Right atrium auricular region (tissue), 2 donors: Measurements from ENCODE around the gene PBX4. TPM values are rescaled to one million over a fixed set of nuclear protein-coding genes. Genes with fewer than 3 reads are reported as not detected.

ENCODE experiments used
- DNase-seq: peaks from one replicate; pipeline ENCODE4 v3.0.0-alpha.2; 2019; ENCODE audit warnings: low spot score
- H3K27ac ChIP-seq, 2 donors: fragments of 200-600 bp; sonication (generic); 1 replicate in 1 of 2; 2 replicates in 1 of 2; pipeline ENCODE4 v1.5.1; 2016 to 2019
- H3K27me3 ChIP-seq, 2 donors: fragments of 200-600 bp; sonication (generic); one replicate each; pipeline versions ENCODE4 v1.5.1 to v1.6.0; 2017 to 2019
- H3K36me3 ChIP-seq: fragments of 200-600 bp; sonication (generic); one replicate; pipeline ENCODE4 v1.5.1; 2016
- H3K4me1 ChIP-seq, 2 donors: fragments of 200-600 bp; sonication (generic); one replicate each; pipeline versions ENCODE4 v1.5.1 to v1.6.0; 2017 to 2019
- H3K4me3 ChIP-seq, 2 donors: fragments of 200-600 bp; sonication (generic); 1 replicate in 1 of 2; 2 replicates in 1 of 2; pipeline ENCODE4 v1.5.1; 2017 to 2019; ENCODE audit warnings: mild to moderate bottlenecking in 1 of 2, moderate library complexity in 1 of 2
- H3K9me3 ChIP-seq, 2 donors: fragments of 200-600 bp; sonication (generic); one replicate each; pipeline ENCODE4 v1.5.1; 2019
- CTCF ChIP-seq, 2 donors: fragments of 200-600 bp; sonication (generic); IDR thresholded peaks; one replicate each; pipeline ENCODE4 v1.5.1; 2019; ENCODE audit warnings: antibody characterized with exemption in 2 of 2
- total RNA-seq, 2 donors: library from RNA; depleted of rRNA; stranded (reverse); fragments of >200 nt; gene quantifications; one replicate each; pipeline ENCODE4 v1.1.0, GENCODE V29; 2016

Gene PBX4
- total RNA-seq, 2 donors from 2014 or later: not detected

- H3K4me1 ChIP-seq: no peaks in the 10 kb centered on the region
- H3K27ac ChIP-seq: no peak overlapping the region
- H3K36me3 ChIP-seq: no peaks in the 10 kb centered on the region
- H3K4me3 ChIP-seq: no peak overlapping the region
- DNase-seq: no peak
- no peak for TF ChIP-seq CTCF (IDR thresholded peaks at IDR 0.05)
- no peaks in the 10 kb centered on the region for H3K9me3 ChIP-seq
- no peaks in the 10 kb centered on the region for H3K27me3 ChIP-seq
Measured at GRCh38 chr19:19566306-19566705, 52.2 kb downstream of the PBX4 start.

GRCh38 chr19:19563348-19563848, 55.1 kb downstream of the PBX4 start:
- Histone ChIP-seq H3K36me3 (no peaks in the 10 kb centered on the region), H3K4me3 (no peak overlapping the region), H3K9me3 (no peaks in the 10 kb centered on the region), H3K27me3 (no peaks in the 10 kb centered on the region), H3K27ac (no peak overlapping the region), H3K4me1 (no peaks in the 10 kb centered on the region)
- DNase-seq: no peak
- no peak for TF ChIP-seq CTCF (IDR thresholded peaks at IDR 0.05)

- Histone ChIP-seq H3K27ac (no peak overlapping the region), H3K4me3 (no peak overlapping the region), H3K9me3 (no peaks in the 10 kb centered on the region), H3K36me3 (no peaks in the 10 kb centered on the region), H3K27me3 (no peaks in the 10 kb centered on the region), H3K4me1 (no peaks in the 10 kb centered on the region)
- no peak for TF ChIP-seq CTCF (IDR thresholded peaks at IDR 0.05)
- no peak for DNase-seq
Measured at GRCh38 chr19:19562665-19563347, 55.7 kb downstream of the PBX4 start.

GRCh38 chr19:19561946-19562664, 56.4 kb downstream of the PBX4 start:
- no peak for DNase-seq
- Histone ChIP-seq H3K36me3 (no peaks in the 10 kb centered on the region), H3K27me3 (no peaks in the 10 kb centered on the region), H3K4me3 (no peak overlapping the region), H3K9me3 (no peaks in the 10 kb centered on the region), H3K4me1 (no peaks in the 10 kb centered on the region), H3K27ac (no peak overlapping the region)
- no peak for TF ChIP-seq CTCF (IDR thresholded peaks at IDR 0.05)

- H3K4me3 ChIP-seq: no peak overlapping the region
- TF ChIP-seq CTCF (IDR thresholded peaks at IDR 0.05): no peak
- no peaks in the 10 kb centered on the region for H3K4me1 ChIP-seq
- H3K27me3 ChIP-seq: no peaks in the 10 kb centered on the region
- no peaks in the 10 kb centered on the region for H3K36me3 ChIP-seq
- no peaks in the 10 kb centered on the region for H3K9me3 ChIP-seq
- H3K27ac ChIP-seq: no peak overlapping the region
- no peak for DNase-seq
Measured at GRCh38 chr19:19559931-19560330, 58.6 kb downstream of the PBX4 start.
